SK-N-SH (cell line): Measurements from ENCODE around the gene TET2.

Source experiments
- CHD2 ChIP-seq: fragments of 150-350 bp; IDR thresholded peaks from 2 replicates; pipeline ENCODE4 v1.6.1; 2018; ENCODE audit warnings: low read length; ENCODE audit not compliant: partially characterized antibody
- CTCF ChIP-seq: fragments of 200-600 bp; sonication (generic); IDR thresholded peaks from 2 replicates; pipeline ENCODE4 v1.6.1; 2017; ENCODE audit warnings: antibody characterized with exemption, mild to moderate bottlenecking, moderate library complexity
- EP300 ChIP-seq, 2 experiments: IDR thresholded peaks; 2 replicates each; pipeline versions ENCODE4 v1.4.0 to v1.6.1; 2012; ENCODE audit warnings: borderline replicate concordance in 1 of 2, low read depth in 1 of 2, low read length in 1 of 2
- FOXJ3 ChIP-seq: sonication (generic); formaldehyde crosslinking; IDR thresholded peaks from 2 replicates; pipeline ENCODE4 v1.5.1; 2020; ENCODE audit warnings: mild to moderate bottlenecking, missing genetic modification reagents
- IRF3 ChIP-seq: fragments of 150-350 bp; IDR thresholded peaks from 2 replicates; pipeline ENCODE4 v1.6.1; 2016; ENCODE audit warnings: mild to moderate bottlenecking, low read depth, low read length
- JUND ChIP-seq: IDR thresholded peaks from 2 replicates; pipeline ENCODE4 v1.4.0; 2012
- MAX ChIP-seq: IDR thresholded peaks from 2 replicates; pipeline ENCODE4 v1.4.0; 2012; ENCODE audit warnings: low read depth
- POLR2AphosphoS5 ChIP-seq: IDR thresholded peaks from 2 replicates; pipeline ENCODE4 v1.6.1; 2012; ENCODE audit warnings: low read depth, low read length
- RAD21 ChIP-seq: IDR thresholded peaks from 2 replicates; pipeline ENCODE4 v1.6.1; 2012; ENCODE audit warnings: mild to moderate bottlenecking, low read length
- RXRA ChIP-seq: IDR thresholded peaks from 2 replicates; pipeline ENCODE4 v1.4.0; 2012; ENCODE audit warnings: low read depth, mild to moderate bottlenecking, borderline replicate concordance
- USF1 ChIP-seq: IDR thresholded peaks from 2 replicates; pipeline ENCODE4 v1.4.0; 2012; ENCODE audit warnings: low read depth, borderline replicate concordance
- ZBTB33 ChIP-seq: IDR thresholded peaks from 2 replicates; pipeline ENCODE4 v1.4.0; 2012; ENCODE audit warnings: low read depth, borderline replicate concordance

GRCh38 chr4:105119356-105119755 is 27.3 kb upstream of the TET2 start:
- no peak for TF ChIP-seq CTCF
- no peak for TF ChIP-seq POLR2AphosphoS5
- no peak for TF ChIP-seq MAX
- no peak for TF ChIP-seq ZBTB33
- no peak for TF ChIP-seq JUND
- TF ChIP-seq RXRA, result no peak
- no peak for TF ChIP-seq EP300 (IDR thresholded peaks at IDR 0.05; ENCODE audit: borderline replicate concordance in 1 of 2, low read depth in 1 of 2, low read length in 1 of 2)
- no peak for TF ChIP-seq RAD21
- no peak for TF ChIP-seq FOXJ3
- no peak for TF ChIP-seq IRF3
- no peak for TF ChIP-seq CHD2
- no peak for TF ChIP-seq USF1
